ENCODE results near the gene DAPK1.

The DAPK1 gene

DNA sequence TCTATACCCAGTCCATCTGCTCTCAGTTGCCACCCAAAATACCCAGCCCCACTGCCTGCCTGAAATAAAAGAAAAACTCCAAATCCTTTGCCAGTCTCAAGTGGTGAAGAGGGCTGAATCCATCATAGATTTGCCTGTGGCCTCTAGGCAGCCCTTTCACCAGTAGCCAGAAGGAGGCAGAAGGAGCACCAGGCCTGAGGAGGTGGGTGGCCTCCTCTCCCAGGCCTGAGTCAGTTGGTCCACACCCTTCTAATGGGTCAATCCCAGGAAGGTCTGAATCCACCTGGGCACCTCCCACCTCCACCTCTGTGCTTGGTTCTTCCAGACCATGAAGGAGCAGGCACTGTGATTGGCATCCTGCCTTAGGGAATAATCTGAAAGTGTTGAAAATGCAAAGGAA, 97.0 kb downstream of the DAPK1 start (continued):
- TF ChIP-seq, protein P1, sequence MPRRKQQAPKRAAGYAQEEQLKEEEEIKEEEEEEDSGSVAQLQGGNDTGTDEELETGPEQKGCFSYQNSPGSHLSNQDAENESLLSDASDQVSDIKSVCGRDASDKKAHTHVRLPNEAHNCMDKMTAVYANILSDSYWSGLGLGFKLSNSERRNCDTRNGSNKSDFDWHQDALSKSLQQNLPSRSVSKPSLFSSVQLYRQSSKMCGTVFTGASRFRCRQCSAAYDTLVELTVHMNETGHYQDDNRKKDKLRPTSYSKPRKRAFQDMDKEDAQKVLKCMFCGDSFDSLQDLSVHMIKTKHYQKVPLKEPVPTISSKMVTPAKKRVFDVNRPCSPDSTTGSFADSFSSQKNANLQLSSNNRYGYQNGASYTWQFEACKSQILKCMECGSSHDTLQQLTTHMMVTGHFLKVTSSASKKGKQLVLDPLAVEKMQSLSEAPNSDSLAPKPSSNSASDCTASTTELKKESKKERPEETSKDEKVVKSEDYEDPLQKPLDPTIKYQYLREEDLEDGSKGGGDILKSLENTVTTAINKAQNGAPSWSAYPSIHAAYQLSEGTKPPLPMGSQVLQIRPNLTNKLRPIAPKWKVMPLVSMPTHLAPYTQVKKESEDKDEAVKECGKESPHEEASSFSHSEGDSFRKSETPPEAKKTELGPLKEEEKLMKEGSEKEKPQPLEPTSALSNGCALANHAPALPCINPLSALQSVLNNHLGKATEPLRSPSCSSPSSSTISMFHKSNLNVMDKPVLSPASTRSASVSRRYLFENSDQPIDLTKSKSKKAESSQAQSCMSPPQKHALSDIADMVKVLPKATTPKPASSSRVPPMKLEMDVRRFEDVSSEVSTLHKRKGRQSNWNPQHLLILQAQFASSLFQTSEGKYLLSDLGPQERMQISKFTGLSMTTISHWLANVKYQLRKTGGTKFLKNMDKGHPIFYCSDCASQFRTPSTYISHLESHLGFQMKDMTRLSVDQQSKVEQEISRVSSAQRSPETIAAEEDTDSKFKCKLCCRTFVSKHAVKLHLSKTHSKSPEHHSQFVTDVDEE (CRISPR knock-in tag; IDR thresholded peaks at IDR 0.05), result no peak

DNA sequence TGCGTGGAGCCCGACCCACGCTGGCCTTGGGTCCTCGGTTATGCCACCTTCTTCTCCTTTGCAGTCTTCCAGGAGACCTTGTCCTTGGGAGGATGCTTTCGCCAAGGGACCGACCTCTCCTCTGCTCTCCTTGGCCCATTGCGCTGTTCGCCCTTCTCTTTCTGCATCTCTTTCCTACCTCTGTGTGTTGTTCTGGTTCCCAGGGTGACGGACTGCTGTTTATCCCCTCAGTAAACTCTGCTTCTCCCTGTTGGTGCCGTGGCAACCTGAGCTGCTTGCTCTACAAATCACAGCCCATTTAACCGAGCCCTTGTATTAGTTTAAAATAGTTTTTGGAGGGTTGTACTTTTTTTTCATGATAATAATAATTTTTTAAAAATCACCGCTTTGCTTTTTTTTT, 97.9 kb downstream of the DAPK1 start:
- no peak for ATAC-seq
- TF ChIP-seq ZNF70 (CRISPR knock-in tag; IDR thresholded peaks at IDR 0.05) (no peak), ZFP30 (CRISPR knock-in tag; IDR thresholded peaks at IDR 0.05) (no peak), ZC3H10 (CRISPR knock-in tag; IDR thresholded peaks at IDR 0.05) (no peak), RARB (CRISPR knock-in tag; IDR thresholded peaks at IDR 0.05) (no peak), ISL1 (CRISPR knock-in tag; IDR thresholded peaks at IDR 0.05) (no peak)
- TF ChIP-seq, protein P2, sequence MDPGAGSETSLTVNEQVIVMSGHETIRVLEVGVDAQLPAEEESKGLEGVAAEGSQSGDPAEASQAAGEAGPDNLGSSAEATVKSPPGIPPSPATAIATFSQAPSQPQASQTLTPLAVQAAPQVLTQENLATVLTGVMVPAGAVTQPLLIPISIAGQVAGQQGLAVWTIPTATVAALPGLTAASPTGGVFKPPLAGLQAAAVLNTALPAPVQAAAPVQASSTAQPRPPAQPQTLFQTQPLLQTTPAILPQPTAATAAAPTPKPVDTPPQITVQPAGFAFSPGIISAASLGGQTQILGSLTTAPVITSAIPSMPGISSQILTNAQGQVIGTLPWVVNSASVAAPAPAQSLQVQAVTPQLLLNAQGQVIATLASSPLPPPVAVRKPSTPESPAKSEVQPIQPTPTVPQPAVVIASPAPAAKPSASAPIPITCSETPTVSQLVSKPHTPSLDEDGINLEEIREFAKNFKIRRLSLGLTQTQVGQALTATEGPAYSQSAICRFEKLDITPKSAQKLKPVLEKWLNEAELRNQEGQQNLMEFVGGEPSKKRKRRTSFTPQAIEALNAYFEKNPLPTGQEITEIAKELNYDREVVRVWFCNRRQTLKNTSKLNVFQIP (CRISPR knock-in tag; IDR thresholded peaks at IDR 0.05; ENCODE audit: borderline replicate concordance, low read depth), result no peak

DNA sequence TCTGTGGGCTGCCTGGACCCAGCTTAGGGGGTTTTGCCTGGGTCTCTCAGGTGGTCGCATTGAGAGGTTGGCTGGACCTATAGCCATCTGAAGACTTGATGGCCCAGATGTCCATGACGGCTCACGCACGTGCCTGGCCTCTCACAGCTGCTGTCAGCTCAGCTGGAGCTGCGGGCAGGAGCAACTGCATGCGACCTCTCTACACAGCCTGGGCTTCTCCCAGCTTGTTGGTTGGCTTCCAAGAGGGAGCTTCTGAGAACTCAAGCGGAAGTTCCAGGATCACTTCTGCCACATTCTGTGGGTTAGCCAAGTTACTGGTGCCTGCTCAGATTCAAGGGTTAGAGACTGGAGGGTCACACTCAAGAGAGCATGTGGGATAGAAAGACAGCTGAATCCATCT, 99.2 kb downstream of the DAPK1 start:
- no peak for ATAC-seq
- TF ChIP-seq TOX (CRISPR knock-in tag; IDR thresholded peaks at IDR 0.05; ENCODE audit: borderline replicate concordance), result no peak
- TF ChIP-seq, protein P3, sequence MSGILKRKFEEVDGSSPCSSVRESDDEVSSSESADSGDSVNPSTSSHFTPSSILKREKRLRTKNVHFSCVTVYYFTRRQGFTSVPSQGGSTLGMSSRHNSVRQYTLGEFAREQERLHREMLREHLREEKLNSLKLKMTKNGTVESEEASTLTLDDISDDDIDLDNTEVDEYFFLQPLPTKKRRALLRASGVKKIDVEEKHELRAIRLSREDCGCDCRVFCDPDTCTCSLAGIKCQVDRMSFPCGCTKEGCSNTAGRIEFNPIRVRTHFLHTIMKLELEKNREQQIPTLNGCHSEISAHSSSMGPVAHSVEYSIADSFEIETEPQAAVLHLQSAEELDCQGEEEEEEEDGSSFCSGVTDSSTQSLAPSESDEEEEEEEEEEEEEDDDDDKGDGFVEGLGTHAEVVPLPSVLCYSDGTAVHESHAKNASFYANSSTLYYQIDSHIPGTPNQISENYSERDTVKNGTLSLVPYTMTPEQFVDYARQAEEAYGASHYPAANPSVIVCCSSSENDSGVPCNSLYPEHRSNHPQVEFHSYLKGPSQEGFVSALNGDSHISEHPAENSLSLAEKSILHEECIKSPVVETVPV (CRISPR knock-in tag; IDR thresholded peaks at IDR 0.05), result no peak
- TF ChIP-seq ISL1 (CRISPR knock-in tag; IDR thresholded peaks at IDR 0.05), result no peak
- TF ChIP-seq ESRRG (CRISPR knock-in tag; IDR thresholded peaks at IDR 0.05), result no peak
- TF ChIP-seq ZNF565 (CRISPR knock-in tag; conservative IDR thresholded peaks at IDR 0.05; ENCODE audit: low read depth), result no peak
- TF ChIP-seq, protein P4, sequence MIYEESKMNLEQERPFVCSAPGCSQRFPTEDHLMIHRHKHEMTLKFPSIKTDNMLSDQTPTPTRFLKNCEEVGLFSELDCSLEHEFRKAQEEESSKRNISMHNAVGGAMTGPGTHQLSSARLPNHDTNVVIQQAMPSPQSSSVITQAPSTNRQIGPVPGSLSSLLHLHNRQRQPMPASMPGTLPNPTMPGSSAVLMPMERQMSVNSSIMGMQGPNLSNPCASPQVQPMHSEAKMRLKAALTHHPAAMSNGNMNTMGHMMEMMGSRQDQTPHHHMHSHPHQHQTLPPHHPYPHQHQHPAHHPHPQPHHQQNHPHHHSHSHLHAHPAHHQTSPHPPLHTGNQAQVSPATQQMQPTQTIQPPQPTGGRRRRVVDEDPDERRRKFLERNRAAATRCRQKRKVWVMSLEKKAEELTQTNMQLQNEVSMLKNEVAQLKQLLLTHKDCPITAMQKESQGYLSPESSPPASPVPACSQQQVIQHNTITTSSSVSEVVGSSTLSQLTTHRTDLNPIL (CRISPR knock-in tag; IDR thresholded peaks at IDR 0.05; ENCODE audit: low read depth), result no peak
- TF ChIP-seq ZFP3 (CRISPR knock-in tag; IDR thresholded peaks at IDR 0.05), result no peak
- no peak for TF ChIP-seq CSDC2 (CRISPR knock-in tag; IDR thresholded peaks at IDR 0.05)
- TF ChIP-seq, protein P5, sequence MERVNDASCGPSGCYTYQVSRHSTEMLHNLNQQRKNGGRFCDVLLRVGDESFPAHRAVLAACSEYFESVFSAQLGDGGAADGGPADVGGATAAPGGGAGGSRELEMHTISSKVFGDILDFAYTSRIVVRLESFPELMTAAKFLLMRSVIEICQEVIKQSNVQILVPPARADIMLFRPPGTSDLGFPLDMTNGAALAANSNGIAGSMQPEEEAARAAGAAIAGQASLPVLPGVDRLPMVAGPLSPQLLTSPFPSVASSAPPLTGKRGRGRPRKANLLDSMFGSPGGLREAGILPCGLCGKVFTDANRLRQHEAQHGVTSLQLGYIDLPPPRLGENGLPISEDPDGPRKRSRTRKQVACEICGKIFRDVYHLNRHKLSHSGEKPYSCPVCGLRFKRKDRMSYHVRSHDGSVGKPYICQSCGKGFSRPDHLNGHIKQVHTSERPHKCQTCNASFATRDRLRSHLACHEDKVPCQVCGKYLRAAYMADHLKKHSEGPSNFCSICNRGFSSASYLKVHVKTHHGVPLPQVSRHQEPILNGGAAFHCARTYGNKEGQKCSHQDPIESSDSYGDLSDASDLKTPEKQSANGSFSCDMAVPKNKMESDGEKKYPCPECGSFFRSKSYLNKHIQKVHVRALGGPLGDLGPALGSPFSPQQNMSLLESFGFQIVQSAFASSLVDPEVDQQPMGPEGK (CRISPR knock-in tag; IDR thresholded peaks at IDR 0.05; ENCODE audit: borderline replicate concordance), result no peak
- TF ChIP-seq SNAI2 (CRISPR knock-in tag; IDR thresholded peaks at IDR 0.05), result no peak
- no peak for TF ChIP-seq OSR1 (CRISPR knock-in tag; IDR thresholded peaks at IDR 0.05)
- no peak for TF ChIP-seq TCF4 (CRISPR knock-in tag; IDR thresholded peaks at IDR 0.05; ENCODE audit: borderline replicate concordance)
- no peak for TF ChIP-seq ZC3H10 (CRISPR knock-in tag; IDR thresholded peaks at IDR 0.05)

DNA sequence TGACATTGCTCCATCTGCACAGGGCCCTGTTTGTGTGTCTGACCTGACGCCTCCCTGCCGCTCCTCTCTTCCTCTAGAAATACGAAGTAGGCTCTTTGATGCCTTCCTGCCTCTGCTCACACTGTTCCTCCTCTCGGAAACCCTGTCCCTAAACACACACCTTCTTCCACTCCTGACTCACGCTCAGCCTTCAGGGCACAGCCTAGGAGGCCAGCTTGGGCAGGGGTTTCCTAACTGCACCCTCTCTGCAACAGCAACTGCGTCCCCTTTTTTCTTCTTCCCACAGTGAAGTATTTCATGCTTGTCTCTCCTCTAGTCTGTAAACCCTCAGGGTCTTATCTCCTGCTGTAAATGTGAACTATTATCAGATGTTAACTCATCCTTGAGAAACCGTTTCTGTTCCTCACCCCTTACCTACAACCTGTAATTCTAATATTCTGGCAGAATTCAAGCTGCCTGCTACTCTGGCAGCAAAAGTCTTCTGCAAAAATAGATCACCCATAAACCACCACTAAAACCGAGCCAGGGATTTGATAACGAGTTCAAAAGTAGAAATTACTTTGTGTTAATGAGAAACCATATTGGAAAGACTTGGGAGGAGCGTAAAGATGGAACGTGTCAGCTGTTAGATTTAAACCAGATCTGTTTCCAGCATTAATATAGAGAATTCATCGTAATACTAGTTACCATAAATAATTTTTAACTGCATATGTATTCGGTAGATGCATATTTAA, 100.2 kb downstream of the DAPK1 start:
- TF ChIP-seq BACH2 (CRISPR knock-in tag; IDR thresholded peaks at IDR 0.05; ENCODE audit: borderline replicate concordance) (no peak), PPARA (CRISPR knock-in tag; IDR thresholded peaks at IDR 0.05; ENCODE audit: borderline replicate concordance) (no peak), ZNF70 (CRISPR knock-in tag; IDR thresholded peaks at IDR 0.05) (no peak), ZC3H10 (CRISPR knock-in tag; IDR thresholded peaks at IDR 0.05) (no peak)
- no peak for ATAC-seq

Data from SK-N-SH treated with all-trans-retinoic acid at 6 μM for 48 hours (cell line).